NCI-H526 (cell line): Measurements from ENCODE around the gene ATXN10.

Source experiments
- DNase-seq, 2 experiments: peaks; one replicate each; lab custom pipeline; 2025; lab: John Stamatoyannopoulos, UW

ATXN10 gene

GRCh38 chr22:45891996-45892621, 220.5 kb downstream of the ATXN10 start:
- no peak for DNase-seq

GRCh38 chr22:45892681-45893461, 221.2 kb downstream of the ATXN10 start:
- no peak for DNase-seq

GRCh38 chr22:45893516-45893915, 221.9 kb downstream of the ATXN10 start:
- no peak for DNase-seq
